K562 (cell line): Measurements from ENCODE around the gene PCK2. TPM values are rescaled to one million over a fixed set of nuclear protein-coding genes. Genes with fewer than 3 reads are reported as not detected.

Experiments used
- BHLHE40 ChIP-seq: IDR thresholded peaks from 2 replicates; pipeline ENCODE4 v1.6.1; 2011; ENCODE audit warnings: low read length, improper control_type of control experiment
- BMI1 ChIP-seq: fragments of 150-350 bp; IDR thresholded peaks from 2 replicates; pipeline ENCODE4 v1.6.1; 2014; ENCODE audit warnings: low read length
- BRD9 ChIP-seq: fragments of 450-650 bp; IDR thresholded peaks from 2 replicates; pipeline ENCODE4 v1.6.1; 2018; ENCODE audit warnings: low read depth; ENCODE audit not compliant: partially characterized antibody
- EGR1 ChIP-seq: fragments of 450-650 bp; conservative IDR thresholded peaks from 2 replicates; pipeline ENCODE4 v1.6.1; 2017; ENCODE audit warnings: mild to moderate bottlenecking
- ESRRB ChIP-seq: fragments of 250-450 bp; sonication (Bioruptor Pico); IDR thresholded peaks from 2 replicates; pipeline ENCODE4 v1.5.0; 2020; ENCODE audit warnings: mild to moderate bottlenecking, moderate library complexity, borderline replicate concordance
- ETV1 ChIP-seq: fragments of 450-650 bp; conservative IDR thresholded peaks from 2 replicates; pipeline ENCODE4 v1.6.1; 2016; ENCODE audit warnings: missing genetic modification characterization, control low read depth, low read depth, missing compliant biosample characterization
- HDAC8 ChIP-seq: fragments of 450-650 bp; IDR thresholded peaks from 2 replicates; pipeline ENCODE4 v1.6.1; 2016; ENCODE audit warnings: mild to moderate bottlenecking, missing genetic modification characterization, moderate library complexity, missing compliant biosample characterization
- IRF2 ChIP-seq: sonication (generic); formaldehyde crosslinking; IDR thresholded peaks from 2 replicates; pipeline ENCODE4 v1.8.1; 2022; ENCODE audit warnings: mild to moderate bottlenecking, missing genetic modification reagents
- MCM3 ChIP-seq: fragments of 450-650 bp; IDR thresholded peaks from 2 replicates; pipeline ENCODE4 v1.6.1; 2016
- NFE2 ChIP-seq: IDR thresholded peaks from 2 replicates; pipeline ENCODE4 v1.6.1; 2014; ENCODE audit warnings: antibody characterized with exemption, low read depth
- POLR2AphosphoS2 ChIP-seq: IDR thresholded peaks from 2 replicates; pipeline ENCODE4 v1.6.1; 2012; ENCODE audit warnings: low read length, improper control_type of control experiment
- SOX6 ChIP-seq: fragments of 450-650 bp; IDR thresholded peaks from 2 replicates; pipeline ENCODE4 v1.6.1; 2014; ENCODE audit warnings: mild to moderate bottlenecking
- ZNF140 ChIP-seq: fragments of 250-450 bp; sonication (Bioruptor Pico); IDR thresholded peaks from 2 replicates; pipeline ENCODE4 v1.8.0; 2021; ENCODE audit warnings: moderate library complexity, mild to moderate bottlenecking, inconsistent platforms
- ZNF212 ChIP-seq: fragments of 450-650 bp; formaldehyde crosslinking; IDR thresholded peaks from 2 replicates; pipeline ENCODE4 v1.4.0; 2020; ENCODE audit warnings: mild to moderate bottlenecking
- ZNF274 ChIP-seq: IDR thresholded peaks from 2 replicates; pipeline ENCODE4 v1.6.1; 2011; ENCODE audit warnings: low read depth, mild to moderate bottlenecking, low read length, moderate library complexity, borderline replicate concordance
- ZNF589 ChIP-seq: fragments of 200-800 bp; sonication (Bioruptor generic); IDR thresholded peaks from 2 replicates; pipeline ENCODE4 v1.6.1; 2016; ENCODE audit warnings: low read depth, missing genetic modification characterization, missing compliant biosample characterization
- ZNF717 ChIP-seq: fragments of 250-450 bp; sonication (Bioruptor Pico); IDR thresholded peaks from 2 replicates; pipeline ENCODE4 v1.5.0; 2021
- polyA plus RNA-seq, 8 experiments: library from polyadenylated mRNA; depleted of rRNA in 4 of 8; stranded (reverse) in 5 of 8; unstranded in 3 of 8; fragments of >200 nt; fragmentation: Nextera tagmentation in 2 of 8; fragmentation: Illumina TruSeq in 1 of 8; extraction: Ambion mirVana in 2 of 8; extraction: Trizol in 1 of 8; gene quantifications; 2 replicates each; pipeline versions ENCODE4 v1.2.1 to v1.2.3, GENCODE V29; 2011 to 2014; ENCODE audit warnings: inconsistent platforms in 1 of 8, missing spikeins in 1 of 8
- total RNA-seq, 7 experiments: library from RNA; depleted of rRNA in 6 of 7; stranded (reverse); fragments of >200 nt in 6 of 7; fragmentation: Illumina TruSeq in 2 of 7; extraction: Trizol in 2 of 7; gene quantifications; 2 replicates each; pipeline versions ENCODE4 v1.2.1 to v1.2.3, GENCODE V29; 2011 to 2021; ENCODE audit warnings: low replicate concordance in 1 of 7
- TF ChIP-seq, protein P1 (sequence below), 2 experiments: fragments of 450-650 bp; IDR thresholded peaks; 2 replicates each; pipeline ENCODE4 v1.6.1; 2016
- TF ChIP-seq, protein P2 (sequence below): sonication (generic); formaldehyde crosslinking; IDR thresholded peaks from 2 replicates; pipeline ENCODE4 v1.8.1; 2022; ENCODE audit warnings: missing genetic modification reagents
- TF ChIP-seq, protein P3 (sequence below): fragments of 250-450 bp; sonication (Bioruptor Pico); IDR thresholded peaks from 2 replicates; pipeline ENCODE4 v1.8.0; 2021; ENCODE audit warnings: moderate library complexity, mild to moderate bottlenecking, inconsistent platforms
- TF ChIP-seq, protein P4 (sequence below): sonication (generic); formaldehyde crosslinking; IDR thresholded peaks from 2 replicates; pipeline ENCODE4 v1.8.0; 2022; ENCODE audit warnings: missing genetic modification reagents, mild to moderate bottlenecking, borderline replicate concordance
- TF ChIP-seq, protein P5 (sequence below): sonication (generic); formaldehyde crosslinking; IDR thresholded peaks from 2 replicates; pipeline ENCODE4 v1.8.1; 2023; ENCODE audit warnings: mild to moderate bottlenecking, missing genetic modification reagents, moderate library complexity

Gene PCK2
- total and polyA plus RNA-seq, 9 of the 15 experiments (the other 6 are each of a cell fraction or from before 2014, with no cell fraction given) = 3.3 to 60.9 (median 30.4) TPM

DNA sequence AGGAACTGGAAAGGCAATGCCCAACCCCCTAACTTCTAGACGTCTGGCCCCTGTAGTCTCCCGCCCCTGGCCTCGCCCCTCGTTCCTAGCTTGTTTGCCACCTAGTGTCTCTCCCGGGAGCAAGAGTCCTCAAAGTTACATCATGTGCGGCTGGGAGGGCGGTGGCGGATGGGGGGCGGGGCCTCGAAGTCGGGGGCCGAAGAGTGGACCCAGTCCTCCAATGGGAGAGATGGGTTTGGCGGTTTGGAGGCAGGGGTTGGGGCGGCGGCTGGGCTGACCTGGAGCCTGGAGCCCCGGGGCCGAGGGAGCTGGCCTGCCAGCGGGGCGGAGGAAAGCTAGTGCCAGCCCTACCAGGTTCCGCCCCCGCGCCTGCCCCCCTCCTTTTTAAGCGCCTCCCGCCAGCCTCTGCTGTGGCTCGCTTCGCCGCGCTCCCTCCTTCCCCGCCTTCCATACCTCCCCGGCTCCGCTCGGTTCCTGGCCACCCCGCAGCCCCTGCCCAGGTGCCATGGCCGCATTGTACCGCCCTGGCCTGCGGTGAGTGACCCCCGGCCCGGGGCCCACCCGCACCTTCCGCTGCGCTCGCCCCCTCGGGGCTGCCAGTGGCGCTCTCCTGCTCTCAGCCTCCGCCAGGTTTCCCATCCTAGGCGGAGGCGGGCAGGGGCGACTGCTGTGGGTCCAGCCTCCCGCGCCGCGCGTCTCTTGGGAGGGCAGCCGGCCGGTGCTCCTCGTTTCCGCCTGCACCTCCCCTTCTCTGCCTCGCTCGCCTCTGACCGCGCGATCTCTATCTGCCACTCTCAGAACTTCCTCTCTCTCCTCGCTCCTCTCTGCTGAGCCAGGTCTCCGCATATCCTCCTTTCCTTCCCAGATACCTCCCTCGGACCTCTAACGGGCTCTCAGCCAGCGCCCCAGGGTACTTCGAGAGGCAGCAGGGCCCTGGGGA is at the start of gene PCK2 (continued):
- no peak for TF ChIP-seq IRF2 (CRISPR knock-in tag)
- TF ChIP-seq BHLHE40 = no peak
- no peak for TF ChIP-seq MCM3
- TF ChIP-seq ZNF717 (CRISPR knock-in tag) = 0 out of 2 replicates have a peak, but pooled peaks have one; percentile 50
- TF ChIP-seq BRD9 = peak; percentile 18
- TF ChIP-seq ESRRB (CRISPR knock-in tag) = no peak
- TF ChIP-seq ZNF140 (CRISPR knock-in tag) = no peak
- TF ChIP-seq, protein P1, sequence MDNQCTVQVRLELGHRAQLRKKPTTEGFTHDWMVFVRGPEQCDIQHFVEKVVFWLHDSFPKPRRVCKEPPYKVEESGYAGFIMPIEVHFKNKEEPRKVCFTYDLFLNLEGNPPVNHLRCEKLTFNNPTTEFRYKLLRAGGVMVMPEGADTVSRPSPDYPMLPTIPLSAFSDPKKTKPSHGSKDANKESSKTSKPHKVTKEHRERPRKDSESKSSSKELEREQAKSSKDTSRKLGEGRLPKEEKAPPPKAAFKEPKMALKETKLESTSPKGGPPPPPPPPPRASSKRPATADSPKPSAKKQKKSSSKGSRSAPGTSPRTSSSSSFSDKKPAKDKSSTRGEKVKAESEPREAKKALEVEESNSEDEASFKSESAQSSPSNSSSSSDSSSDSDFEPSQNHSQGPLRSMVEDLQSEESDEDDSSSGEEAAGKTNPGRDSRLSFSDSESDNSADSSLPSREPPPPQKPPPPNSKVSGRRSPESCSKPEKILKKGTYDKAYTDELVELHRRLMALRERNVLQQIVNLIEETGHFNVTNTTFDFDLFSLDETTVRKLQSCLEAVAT (IDR thresholded peaks at IDR 0.05) = peak in 1 of 2 experiments; percentile 75; a peak in 2 of 4 replicates
- TF ChIP-seq ZNF589 = no peak
- TF ChIP-seq, protein P2, sequence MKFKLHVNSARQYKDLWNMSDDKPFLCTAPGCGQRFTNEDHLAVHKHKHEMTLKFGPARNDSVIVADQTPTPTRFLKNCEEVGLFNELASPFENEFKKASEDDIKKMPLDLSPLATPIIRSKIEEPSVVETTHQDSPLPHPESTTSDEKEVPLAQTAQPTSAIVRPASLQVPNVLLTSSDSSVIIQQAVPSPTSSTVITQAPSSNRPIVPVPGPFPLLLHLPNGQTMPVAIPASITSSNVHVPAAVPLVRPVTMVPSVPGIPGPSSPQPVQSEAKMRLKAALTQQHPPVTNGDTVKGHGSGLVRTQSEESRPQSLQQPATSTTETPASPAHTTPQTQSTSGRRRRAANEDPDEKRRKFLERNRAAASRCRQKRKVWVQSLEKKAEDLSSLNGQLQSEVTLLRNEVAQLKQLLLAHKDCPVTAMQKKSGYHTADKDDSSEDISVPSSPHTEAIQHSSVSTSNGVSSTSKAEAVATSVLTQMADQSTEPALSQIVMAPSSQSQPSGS (CRISPR knock-in tag) = no peak
- TF ChIP-seq ETV1 = peak; percentile 62
- peak; percentile 22; the same call in 1 of the 2 replicates for TF ChIP-seq POLR2AphosphoS2
- TF ChIP-seq HDAC8 = no peak
- TF ChIP-seq, protein P3, sequence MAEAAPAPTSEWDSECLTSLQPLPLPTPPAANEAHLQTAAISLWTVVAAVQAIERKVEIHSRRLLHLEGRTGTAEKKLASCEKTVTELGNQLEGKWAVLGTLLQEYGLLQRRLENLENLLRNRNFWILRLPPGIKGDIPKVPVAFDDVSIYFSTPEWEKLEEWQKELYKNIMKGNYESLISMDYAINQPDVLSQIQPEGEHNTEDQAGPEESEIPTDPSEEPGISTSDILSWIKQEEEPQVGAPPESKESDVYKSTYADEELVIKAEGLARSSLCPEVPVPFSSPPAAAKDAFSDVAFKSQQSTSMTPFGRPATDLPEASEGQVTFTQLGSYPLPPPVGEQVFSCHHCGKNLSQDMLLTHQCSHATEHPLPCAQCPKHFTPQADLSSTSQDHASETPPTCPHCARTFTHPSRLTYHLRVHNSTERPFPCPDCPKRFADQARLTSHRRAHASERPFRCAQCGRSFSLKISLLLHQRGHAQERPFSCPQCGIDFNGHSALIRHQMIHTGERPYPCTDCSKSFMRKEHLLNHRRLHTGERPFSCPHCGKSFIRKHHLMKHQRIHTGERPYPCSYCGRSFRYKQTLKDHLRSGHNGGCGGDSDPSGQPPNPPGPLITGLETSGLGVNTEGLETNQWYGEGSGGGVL (CRISPR knock-in tag) = no peak
- peak; percentile 85 for TF ChIP-seq EGR1
- no peak for TF ChIP-seq ZNF212 (CRISPR knock-in tag)
- TF ChIP-seq, protein P4, sequence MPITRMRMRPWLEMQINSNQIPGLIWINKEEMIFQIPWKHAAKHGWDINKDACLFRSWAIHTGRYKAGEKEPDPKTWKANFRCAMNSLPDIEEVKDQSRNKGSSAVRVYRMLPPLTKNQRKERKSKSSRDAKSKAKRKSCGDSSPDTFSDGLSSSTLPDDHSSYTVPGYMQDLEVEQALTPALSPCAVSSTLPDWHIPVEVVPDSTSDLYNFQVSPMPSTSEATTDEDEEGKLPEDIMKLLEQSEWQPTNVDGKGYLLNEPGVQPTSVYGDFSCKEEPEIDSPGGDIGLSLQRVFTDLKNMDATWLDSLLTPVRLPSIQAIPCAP (CRISPR knock-in tag) = no peak
- TF ChIP-seq, protein P5, sequence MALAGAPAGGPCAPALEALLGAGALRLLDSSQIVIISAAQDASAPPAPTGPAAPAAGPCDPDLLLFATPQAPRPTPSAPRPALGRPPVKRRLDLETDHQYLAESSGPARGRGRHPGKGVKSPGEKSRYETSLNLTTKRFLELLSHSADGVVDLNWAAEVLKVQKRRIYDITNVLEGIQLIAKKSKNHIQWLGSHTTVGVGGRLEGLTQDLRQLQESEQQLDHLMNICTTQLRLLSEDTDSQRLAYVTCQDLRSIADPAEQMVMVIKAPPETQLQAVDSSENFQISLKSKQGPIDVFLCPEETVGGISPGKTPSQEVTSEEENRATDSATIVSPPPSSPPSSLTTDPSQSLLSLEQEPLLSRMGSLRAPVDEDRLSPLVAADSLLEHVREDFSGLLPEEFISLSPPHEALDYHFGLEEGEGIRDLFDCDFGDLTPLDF (CRISPR knock-in tag) = peak; percentile 32; the same call in 1 of the 2 replicates
- no peak for TF ChIP-seq BMI1
- TF ChIP-seq ZNF274 = no peak
- no peak for TF ChIP-seq SOX6
- no peak for TF ChIP-seq NFE2
